ENCODE data around the gene DHRS3. TPM values are rescaled to one million over a fixed set of nuclear protein-coding genes. Genes with fewer than 3 reads are reported as not detected.
A peak's percentile ranks its signal among the peaks of the same experiment; 100 is the strongest.

DHRS3 gene
- total and polyA plus RNA-seq, 2 of the 13 experiments (the other 11 are each of a cell fraction or from before 2014, with no cell fraction given), result 48.5 to 90.5 TPM

GRCh38 chr1:12608311-12608957, 9.6 kb downstream of the DHRS3 start (continued):
- TF ChIP-seq FOXC1 (CRISPR knock-in tag; IDR thresholded peaks at IDR 0.05; ENCODE audit: borderline replicate concordance) (peak; percentile 18; the same call in 1 of the 2 replicates), SSRP1 (CRISPR knock-in tag; IDR thresholded peaks at IDR 0.05) (0 out of 2 replicates have a peak, but pooled peaks have one; percentile 70), U2AF1 (optimal IDR thresholded peaks at IDR 0.05; ENCODE audit: low read depth, low read length) (peak; percentile 60), NPAS2 (CRISPR knock-in tag; IDR thresholded peaks at IDR 0.05; ENCODE audit: borderline replicate concordance) (no peak), SOX5 (CRISPR knock-in tag; IDR thresholded peaks at IDR 0.05; ENCODE audit: borderline replicate concordance) (peak; percentile 47; the same call in 1 of the 2 replicates), HDAC1 (CRISPR knock-in tag; IDR thresholded peaks at IDR 0.05) (peak; percentile 70), ZNF501 (CRISPR knock-in tag; IDR thresholded peaks at IDR 0.05) (peak; percentile 40; the same call in 1 of the 2 replicates), ZMYM3 (CRISPR knock-in tag; IDR thresholded peaks at IDR 0.05) (peak; percentile 58; the same call in 1 of the 2 replicates), TCF7 (IDR thresholded peaks at IDR 0.05; ENCODE audit: low read depth) (peak; percentile 65), FOXA3 (CRISPR knock-in tag; IDR thresholded peaks at IDR 0.05) (peak; percentile 82), ZNF782 (CRISPR knock-in tag; IDR thresholded peaks at IDR 0.05; ENCODE audit: borderline replicate concordance) (no peak), HNF4A (CRISPR knock-in tag; IDR thresholded peaks at IDR 0.05) (peak; percentile 84), HMG20B (CRISPR knock-in tag; conservative IDR thresholded peaks at IDR 0.05) (peak; percentile 87), NR2F2 (IDR thresholded peaks at IDR 0.05; ENCODE audit: borderline replicate concordance, low read depth) (peak; percentile 56; the same call in 1 of the 2 replicates), ZNF564 (CRISPR knock-in tag; IDR thresholded peaks at IDR 0.05) (no peak), ZNF784 (CRISPR knock-in tag; IDR thresholded peaks at IDR 0.05; ENCODE audit: borderline replicate concordance) (peak; percentile 58; the same call in 1 of the 2 replicates), NONO (IDR thresholded peaks at IDR 0.05) (no peak), NONO (CRISPR knock-in tag; conservative IDR thresholded peaks at IDR 0.05) (0 out of 2 replicates have a peak, but pooled peaks have one; percentile 41), ARHGAP35 (CRISPR knock-in tag; IDR thresholded peaks at IDR 0.05; ENCODE audit: borderline replicate concordance) (no peak), ZNF788 (CRISPR knock-in tag; IDR thresholded peaks at IDR 0.05; ENCODE audit: borderline replicate concordance) (no peak), RARA (CRISPR knock-in tag; IDR thresholded peaks at IDR 0.05) (peak; percentile 92), HDAC2 (CRISPR knock-in tag; IDR thresholded peaks at IDR 0.05) (0 out of 2 replicates have a peak, but pooled peaks have one; percentile 40), HIVEP1 (CRISPR knock-in tag; IDR thresholded peaks at IDR 0.05) (0 out of 2 replicates have a peak, but pooled peaks have one; percentile 31), FOXA1 (IDR thresholded peaks at IDR 0.05) (no peak), FOXA1 (CRISPR knock-in tag; IDR thresholded peaks at IDR 0.05) (peak; percentile 78), SMAD3 (CRISPR knock-in tag; IDR thresholded peaks at IDR 0.05) (no peak), GATAD2A (CRISPR knock-in tag; IDR thresholded peaks at IDR 0.05) (peak; percentile 51), SALL1 (CRISPR knock-in tag; IDR thresholded peaks at IDR 0.05) (peak; percentile 73), KDM6A (CRISPR knock-in tag; IDR thresholded peaks at IDR 0.05; ENCODE audit: low read depth) (peak; percentile 66), ZNF790 (CRISPR knock-in tag; IDR thresholded peaks at IDR 0.05; ENCODE audit: borderline replicate concordance) (no peak), POGZ (CRISPR knock-in tag; IDR thresholded peaks at IDR 0.05) (peak; percentile 46; the same call in 1 of the 2 replicates), RCOR2 (CRISPR knock-in tag; IDR thresholded peaks at IDR 0.05) (peak; percentile 43; the same call in 1 of the 2 replicates), ZNF263 (CRISPR knock-in tag; IDR thresholded peaks at IDR 0.05) (no peak), ZNF136 (CRISPR knock-in tag; IDR thresholded peaks at IDR 0.05; ENCODE audit: low read depth) (0 out of 2 replicates have a peak, but pooled peaks have one; percentile 16), JUN (CRISPR knock-in tag; IDR thresholded peaks at IDR 0.05) (0 out of 2 replicates have a peak, but pooled peaks have one; percentile 44), RXRB (CRISPR knock-in tag; IDR thresholded peaks at IDR 0.05; ENCODE audit: borderline replicate concordance) (peak; percentile 73)
